DMS 273 treated with DMSO at 0.1 percent for 48 hours (cell line): Measurements from ENCODE around the gene PALD1.
"Not testable (repeated sequence)": the region's sequence is repeated elsewhere in the genome, so short reads cannot be mapped to it uniquely, and the experiment has no call there.

Source experiments
- DNase-seq: peaks from one replicate; lab custom pipeline; 2025; lab: John Stamatoyannopoulos, UW

The PALD1 gene

GRCh38 chr10:70604106-70604505, 125.5 kb downstream of the PALD1 start:
- no peak for DNase-seq

GRCh38 chr10:70605161-70605560, 126.6 kb downstream of the PALD1 start:
- no peak for DNase-seq

GRCh38 chr10:70607936-70608335, 129.4 kb downstream of the PALD1 start:
- no peak for DNase-seq

- no peak for DNase-seq
These were observed 135.4 kb downstream of the PALD1 start for GRCh38 chr10:70613941-70614340.

GRCh38 chr10:70614364-70614763, 135.8 kb downstream of the PALD1 start:
- not testable (repeated sequence) for DNase-seq

GRCh38 chr10:70615211-70615610, 136.6 kb downstream of the PALD1 start:
- no peak for DNase-seq

GRCh38 chr10:70615784-70616522, 137.4 kb downstream of the PALD1 start:
- DNase-seq = no peak

- no peak for DNase-seq
These were observed 138.2 kb downstream of the PALD1 start for GRCh38 chr10:70616761-70617160.
